ENCODE measurements around the gene RNASET2.
"Not testable (repeated sequence)": the region's sequence is repeated elsewhere in the genome, so short reads cannot be mapped to it uniquely, and the experiment has no call there.

Gene RNASET2

GRCh38 chr6:166902211-166902755 is 54.1 kb downstream of the RNASET2 start:
- DNase-seq (ENCODE audit: low spot score) = no peak

GRCh38 chr6:166901626-166902025 is 54.7 kb downstream of the RNASET2 start:
- DNase-seq (ENCODE audit: low spot score) = no peak

- no peak for DNase-seq (ENCODE audit: low spot score)
Observed at GRCh38 chr6:166900956-166901607, 55.3 kb downstream of the RNASET2 start.

GRCh38 chr6:166900130-166900708 is 56.1 kb downstream of the RNASET2 start:
- no peak for DNase-seq (ENCODE audit: low spot score)

GRCh38 chr6:166898910-166899309 is 57.4 kb downstream of the RNASET2 start:
- no peak for DNase-seq (ENCODE audit: low spot score)

- not testable (repeated sequence) for DNase-seq (ENCODE audit: low spot score)
Observed at GRCh38 chr6:166894614-166895013, 61.7 kb downstream of the RNASET2 start.

- not testable (repeated sequence) for DNase-seq (ENCODE audit: low spot score)
Observed at GRCh38 chr6:166892472-166892871, 63.9 kb downstream of the RNASET2 start.

GRCh38 chr6:166886773-166887172 is 69.6 kb downstream of the RNASET2 start:
- DNase-seq (ENCODE audit: low spot score) = not testable (repeated sequence)

- DNase-seq (ENCODE audit: low spot score) = not testable (repeated sequence)
Observed at GRCh38 chr6:166884958-166885357, 71.4 kb downstream of the RNASET2 start.

- no peak for DNase-seq (ENCODE audit: low spot score)
Observed at GRCh38 chr6:166879594-166879993, 76.8 kb downstream of the RNASET2 start.

Measured in activated CD4-positive, alpha-beta T cell treated with anti-CD3 and anti-CD28 coated beads, Interleukin-2, Interleukin-4, amounts not matched to agents 100 ng/mL and 50 ng/mL, durations not matched to agents 16 hours and 8 hours (primary cell).